NCI-H460 (cell line): ENCODE measurements around the gene CTSH. TPM values are rescaled to one million over a fixed set of nuclear protein-coding genes. Genes with fewer than 3 reads are reported as not detected.

ENCODE experiments used
- small RNA-seq, 2 experiments: library from RNA; depleted of rRNA; stranded (forward); fragments of <200 nt; gene quantifications; one replicate each; pipeline ENCODE3, GENCODE V24; 2014
- total RNA-seq: library from RNA; depleted of rRNA; stranded (reverse); fragments of >200 nt; shearing (Covaris generic); gene quantifications from 2 replicates; pipeline ENCODE4 v1.2.3, GENCODE V29; 2014; rRNA removed

CTSH gene
- total RNA-seq, 1 experiment from 2014 or later: 2.5 TPM

Small RNA genes within 50 kb of the gene (small RNA-seq; reads per million reads assigned to genes)
- gene RNU6-415P: 0 to 0.02 reads per million in 2 experiments

Other genes starting within 250 kb of the CTSH start
- 1.8 and 2.1 TPM in 2 replicates for gene ADAMTS7, start 133.6 kb downstream of the CTSH start, total RNA-seq
- 142 and 162 TPM in 2 replicates for gene MORF4L1, start 72.2 kb downstream of the CTSH start, total RNA-seq
- not detected in 2 replicates for gene RASGRF1, start 145.7 kb upstream of the CTSH start, total RNA-seq